Measurements from ENCODE around the gene ERFL. TPM values are rescaled to one million over a fixed set of nuclear protein-coding genes. Genes with fewer than 3 reads are reported as not detected.

ERFL gene
- total RNA-seq, 1 experiment from 2014 or later = 0.79 TPM

DNA sequence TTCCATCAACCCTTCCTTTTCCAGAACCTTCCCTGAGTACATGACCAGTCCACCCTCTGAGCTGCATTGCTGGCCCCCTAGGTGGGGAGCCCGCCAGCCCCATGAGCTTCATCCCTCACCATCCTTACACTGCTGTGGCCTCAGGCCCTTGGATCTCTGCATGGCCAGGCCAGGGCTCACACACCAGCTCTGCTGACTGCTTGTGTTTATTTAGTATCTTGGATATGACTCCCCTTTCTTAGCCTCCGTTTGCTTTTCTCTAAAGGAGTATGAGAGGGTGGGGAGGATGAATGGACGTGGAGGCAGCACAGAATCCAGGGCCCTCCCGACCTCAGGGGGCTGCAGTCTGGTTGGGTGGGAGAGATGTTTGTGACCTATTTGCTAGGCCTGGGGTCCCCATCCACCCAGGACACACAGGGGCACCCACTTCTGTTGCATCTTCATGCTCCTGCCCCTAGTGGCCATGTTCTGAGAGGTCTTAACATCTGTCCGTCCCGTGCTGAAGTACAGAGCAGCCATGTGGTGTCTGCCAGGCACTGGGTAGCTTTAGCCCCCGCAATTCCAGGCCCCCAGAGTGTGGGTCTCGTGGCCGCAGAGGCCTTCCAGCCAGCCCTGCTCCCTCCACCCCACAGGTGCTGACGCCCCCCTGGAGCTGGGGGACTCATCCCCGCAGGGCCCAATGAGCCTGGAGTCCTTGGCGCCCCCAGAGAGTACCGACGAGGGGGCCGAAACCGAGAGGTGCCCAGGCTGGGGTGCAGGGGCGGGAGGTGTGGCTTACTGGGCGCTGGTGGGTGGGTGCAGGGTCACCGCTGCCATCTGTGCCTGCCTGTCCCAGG is 32.3 kb downstream of the ERFL start:
- no peak overlapping the region for H2AFZ ChIP-seq (ENCODE audit: low read depth, low read length, poor library complexity, severe bottlenecking)
- no TSS peak for BruUV-seq (replicated peaks)
- no peaks in the 10 kb centered on the region for H3K79me2 ChIP-seq (ENCODE audit: insufficient read depth, low read length)
- H3K27me3 ChIP-seq (ENCODE audit: insufficient read depth, low read length) = no peaks in the 10 kb centered on the region
- H4K20me1 ChIP-seq (ENCODE audit: insufficient read depth) = no peaks in the 10 kb centered on the region
- intact Hi-C loops (cut with micrococcal nuclease) = no loop called here
- RAD21 ChIA-PET (ENCODE audit: low non-redundant PET in 1 of 2, low total read pairs in 2 of 2, uncharacterized antibody in 2 of 2, unreplicated experiment in 2 of 2) = no interaction called here
- no peaks in the 10 kb centered on the region for H3K9me3 ChIP-seq (ENCODE audit: control insufficient read depth in 1 of 2, insufficient read depth in 1 of 2, low read depth in 1 of 2, low read length in 2 of 2)
- H3K36me3 ChIP-seq (ENCODE audit: control insufficient read depth in 1 of 2, insufficient read depth in 2 of 2, low read length in 2 of 2) = peaks cover 28 to 34% of the 10 kb centered on the region in 2 experiments; a peak in 3 of 4 replicates
- POLR2A ChIA-PET = no interaction called here
- CTCF ChIA-PET = no interaction called here
- no peak for TF ChIP-seq POLR2AphosphoS5 (IDR thresholded peaks at IDR 0.05; ENCODE audit: low read depth, low read length)
- TF ChIP-seq, protein P1, sequence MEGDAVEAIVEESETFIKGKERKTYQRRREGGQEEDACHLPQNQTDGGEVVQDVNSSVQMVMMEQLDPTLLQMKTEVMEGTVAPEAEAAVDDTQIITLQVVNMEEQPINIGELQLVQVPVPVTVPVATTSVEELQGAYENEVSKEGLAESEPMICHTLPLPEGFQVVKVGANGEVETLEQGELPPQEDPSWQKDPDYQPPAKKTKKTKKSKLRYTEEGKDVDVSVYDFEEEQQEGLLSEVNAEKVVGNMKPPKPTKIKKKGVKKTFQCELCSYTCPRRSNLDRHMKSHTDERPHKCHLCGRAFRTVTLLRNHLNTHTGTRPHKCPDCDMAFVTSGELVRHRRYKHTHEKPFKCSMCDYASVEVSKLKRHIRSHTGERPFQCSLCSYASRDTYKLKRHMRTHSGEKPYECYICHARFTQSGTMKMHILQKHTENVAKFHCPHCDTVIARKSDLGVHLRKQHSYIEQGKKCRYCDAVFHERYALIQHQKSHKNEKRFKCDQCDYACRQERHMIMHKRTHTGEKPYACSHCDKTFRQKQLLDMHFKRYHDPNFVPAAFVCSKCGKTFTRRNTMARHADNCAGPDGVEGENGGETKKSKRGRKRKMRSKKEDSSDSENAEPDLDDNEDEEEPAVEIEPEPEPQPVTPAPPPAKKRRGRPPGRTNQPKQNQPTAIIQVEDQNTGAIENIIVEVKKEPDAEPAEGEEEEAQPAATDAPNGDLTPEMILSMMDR (IDR thresholded peaks at IDR 0.05 in 2 of 3, conservative IDR thresholded peaks at IDR 0.05 in 1 of 3; ENCODE audit: borderline replicate concordance in 1 of 3, insufficient read depth in 1 of 3, low read depth in 2 of 3, low read length in 2 of 3) = peak in 2 of 3 experiments; percentile 45 to 47; a peak in 3 of 6 replicates
- no peak overlapping the region for H3K27ac ChIP-seq (ENCODE audit: low read depth, low read length)
- H3K4me3 ChIP-seq (replicated peaks in 1 of 2; ENCODE audit: low read depth in 1 of 2, low read length in 2 of 2) = no peak overlapping the region
- DNase-seq (ENCODE audit: low read depth, low spot score) (no peak), ATAC-seq (peak; percentile 70)
- H3K9ac ChIP-seq (ENCODE audit: low read length) = no peak overlapping the region
- no peak overlapping the region for H3K4me2 ChIP-seq (ENCODE audit: low read length)
- H3K4me1 ChIP-seq (ENCODE audit: control insufficient read depth in 1 of 2, insufficient read depth in 2 of 2, low read length in 2 of 2) = no peaks in the 10 kb centered on the region
- no peaks in the 10 kb centered on the region for H3K9me2 ChIP-seq (ENCODE audit: insufficient read depth)

- Histone ChIP-seq H3K9me3 (ENCODE audit: control insufficient read depth in 1 of 2, insufficient read depth in 1 of 2, low read depth in 1 of 2, low read length in 2 of 2) (no peaks in the 10 kb centered on the region), H3K27ac (ENCODE audit: low read depth, low read length) (no peak overlapping the region), H3K36me3 (ENCODE audit: control insufficient read depth in 1 of 2, insufficient read depth in 2 of 2, low read length in 2 of 2) (peaks cover 22 to 31% of the 10 kb centered on the region in 2 experiments), H3K4me3 (replicated peaks in 1 of 2; ENCODE audit: low read depth in 1 of 2, low read length in 2 of 2) (no peak overlapping the region), H3K79me2 (ENCODE audit: insufficient read depth, low read length) (peaks cover 7% of the 10 kb centered on the region; the same call in 1 of the 2 replicates), H3K27me3 (ENCODE audit: insufficient read depth, low read length) (no peaks in the 10 kb centered on the region), H3K9ac (ENCODE audit: low read length) (no peak overlapping the region), H4K20me1 (ENCODE audit: insufficient read depth) (no peaks in the 10 kb centered on the region), H3K4me1 (ENCODE audit: control insufficient read depth in 1 of 2, insufficient read depth in 2 of 2, low read length in 2 of 2) (no peaks in the 10 kb centered on the region), H2AFZ (ENCODE audit: low read depth, low read length, poor library complexity, severe bottlenecking) (no peak overlapping the region), H3K9me2 (ENCODE audit: insufficient read depth) (no peaks in the 10 kb centered on the region), H3K4me2 (ENCODE audit: low read length) (no peak overlapping the region)
- CTCF ChIA-PET = no interaction called here
- RAD21 ChIA-PET (ENCODE audit: low non-redundant PET in 1 of 2, low total read pairs in 2 of 2, uncharacterized antibody in 2 of 2, unreplicated experiment in 2 of 2) = no interaction called here
- no peak for ATAC-seq
- no TSS peak for BruUV-seq (replicated peaks)
- POLR2A ChIA-PET = no interaction called here
- DNase-seq (ENCODE audit: low read depth, low spot score) = no peak
- intact Hi-C loops (cut with micrococcal nuclease) = no loop called here
- TF ChIP-seq SRF (IDR thresholded peaks at IDR 0.05; ENCODE audit: low read depth) (no peak), EZH2phosphoT487 (IDR thresholded peaks at IDR 0.05; ENCODE audit: borderline replicate concordance) (no peak), FOSL1 (IDR thresholded peaks at IDR 0.05; ENCODE audit: low read depth) (no peak), ZNF274 (IDR thresholded peaks at IDR 0.05; ENCODE audit: low read depth, low read length) (no peak), ZFX (IDR thresholded peaks at IDR 0.05) (no peak), TCF7L2 (IDR thresholded peaks at IDR 0.05; ENCODE audit: borderline replicate concordance, extremely low read depth, insufficient read depth, insufficient read length) (no peak), YY1 (IDR thresholded peaks at IDR 0.05; ENCODE audit: extremely low read depth, insufficient replicate concordance, low read depth, low read length) (no peak), ELF1 (IDR thresholded peaks at IDR 0.05; ENCODE audit: borderline replicate concordance, low read depth) (no peak), JUND (IDR thresholded peaks at IDR 0.05) (no peak), EGR1 (IDR thresholded peaks at IDR 0.05; ENCODE audit: low read depth) (no peak), POLR2A (IDR thresholded peaks at IDR 0.05; ENCODE audit: borderline replicate concordance, extremely low read depth, insufficient read depth, insufficient read length) (no peak), EZH2 (IDR thresholded peaks at IDR 0.05) (no peak), POLR2AphosphoS5 (IDR thresholded peaks at IDR 0.05; ENCODE audit: low read depth, low read length) (no peak), SIN3A (IDR thresholded peaks at IDR 0.05; ENCODE audit: low read depth) (no peak)
- TF ChIP-seq, protein P2, sequence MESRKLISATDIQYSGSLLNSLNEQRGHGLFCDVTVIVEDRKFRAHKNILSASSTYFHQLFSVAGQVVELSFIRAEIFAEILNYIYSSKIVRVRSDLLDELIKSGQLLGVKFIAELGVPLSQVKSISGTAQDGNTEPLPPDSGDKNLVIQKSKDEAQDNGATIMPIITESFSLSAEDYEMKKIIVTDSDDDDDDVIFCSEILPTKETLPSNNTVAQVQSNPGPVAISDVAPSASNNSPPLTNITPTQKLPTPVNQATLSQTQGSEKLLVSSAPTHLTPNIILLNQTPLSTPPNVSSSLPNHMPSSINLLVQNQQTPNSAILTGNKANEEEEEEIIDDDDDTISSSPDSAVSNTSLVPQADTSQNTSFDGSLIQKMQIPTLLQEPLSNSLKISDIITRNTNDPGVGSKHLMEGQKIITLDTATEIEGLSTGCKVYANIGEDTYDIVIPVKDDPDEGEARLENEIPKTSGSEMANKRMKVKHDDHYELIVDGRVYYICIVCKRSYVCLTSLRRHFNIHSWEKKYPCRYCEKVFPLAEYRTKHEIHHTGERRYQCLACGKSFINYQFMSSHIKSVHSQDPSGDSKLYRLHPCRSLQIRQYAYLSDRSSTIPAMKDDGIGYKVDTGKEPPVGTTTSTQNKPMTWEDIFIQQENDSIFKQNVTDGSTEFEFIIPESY (IDR thresholded peaks at IDR 0.05; ENCODE audit: extremely low read depth, insufficient replicate concordance, low read length) = no peak
Measured at GRCh38 chr19:41894350-41894749, 33.9 kb downstream of the ERFL start.

Data from HCT116 (cell line).